Lower leg skin (tissue), 3 donors: ENCODE results near the gene RAB3C.

ENCODE experiments used
- POLR2A ChIP-seq, 2 donors: fragments of 450-650 bp; IDR thresholded peaks; one replicate each; pipeline ENCODE4 v1.6.1; 2016 to 2017; ENCODE audit warnings: antibody characterized with exemption in 2 of 2, mild to moderate bottlenecking in 1 of 2, moderate library complexity in 1 of 2
- TF ChIP-seq, protein P1 (sequence below), 3 donors: fragments of 450-650 bp; IDR thresholded peaks; one replicate each; pipeline ENCODE4 v1.5.1; 2016; ENCODE audit warnings: antibody characterized with exemption in 3 of 3, mild to moderate bottlenecking in 3 of 3, moderate library complexity in 2 of 3

DNA sequence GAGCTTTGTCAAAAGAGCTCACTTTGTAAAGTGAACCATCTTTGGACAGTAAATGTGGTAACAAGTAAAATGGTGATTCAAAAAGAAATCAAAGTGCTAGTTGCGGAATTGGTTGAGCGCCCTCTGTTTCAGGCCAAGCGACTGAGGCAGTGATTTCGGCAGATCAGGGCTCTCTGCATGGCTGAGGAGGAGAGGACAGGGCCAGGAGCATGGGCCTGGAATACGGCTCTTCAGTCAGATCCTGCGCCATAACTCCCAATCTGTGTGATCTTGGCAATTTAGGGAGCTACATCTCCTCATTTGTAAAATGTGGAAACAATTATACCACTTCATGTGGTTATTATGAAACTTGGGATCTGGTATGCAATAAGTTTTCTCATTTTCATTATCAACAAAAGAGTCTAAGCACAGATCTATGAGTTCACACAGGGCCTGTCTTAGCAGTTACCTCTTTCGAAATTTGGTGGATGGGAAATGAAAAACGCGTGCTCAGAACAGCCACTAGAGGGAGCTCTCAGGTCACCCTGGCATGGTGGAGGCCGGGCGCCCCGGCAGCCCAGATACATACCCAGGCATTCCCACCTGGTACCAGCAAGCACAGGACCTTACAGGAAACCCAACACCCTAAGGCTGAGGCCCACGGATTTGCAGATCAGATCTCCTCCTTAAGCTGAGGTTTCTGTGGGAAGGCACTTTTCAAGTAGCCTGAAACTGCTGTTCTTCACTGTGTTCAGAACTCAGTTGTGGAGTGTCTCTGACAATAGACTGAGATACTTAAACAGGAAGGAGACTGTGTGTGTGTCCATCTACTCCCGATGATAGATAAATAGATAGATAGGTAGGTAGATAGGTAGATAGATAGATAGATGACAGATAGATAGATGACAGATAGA lies 303.7 kb downstream of the RAB3C start:
- TF ChIP-seq, protein P1, sequence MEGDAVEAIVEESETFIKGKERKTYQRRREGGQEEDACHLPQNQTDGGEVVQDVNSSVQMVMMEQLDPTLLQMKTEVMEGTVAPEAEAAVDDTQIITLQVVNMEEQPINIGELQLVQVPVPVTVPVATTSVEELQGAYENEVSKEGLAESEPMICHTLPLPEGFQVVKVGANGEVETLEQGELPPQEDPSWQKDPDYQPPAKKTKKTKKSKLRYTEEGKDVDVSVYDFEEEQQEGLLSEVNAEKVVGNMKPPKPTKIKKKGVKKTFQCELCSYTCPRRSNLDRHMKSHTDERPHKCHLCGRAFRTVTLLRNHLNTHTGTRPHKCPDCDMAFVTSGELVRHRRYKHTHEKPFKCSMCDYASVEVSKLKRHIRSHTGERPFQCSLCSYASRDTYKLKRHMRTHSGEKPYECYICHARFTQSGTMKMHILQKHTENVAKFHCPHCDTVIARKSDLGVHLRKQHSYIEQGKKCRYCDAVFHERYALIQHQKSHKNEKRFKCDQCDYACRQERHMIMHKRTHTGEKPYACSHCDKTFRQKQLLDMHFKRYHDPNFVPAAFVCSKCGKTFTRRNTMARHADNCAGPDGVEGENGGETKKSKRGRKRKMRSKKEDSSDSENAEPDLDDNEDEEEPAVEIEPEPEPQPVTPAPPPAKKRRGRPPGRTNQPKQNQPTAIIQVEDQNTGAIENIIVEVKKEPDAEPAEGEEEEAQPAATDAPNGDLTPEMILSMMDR (IDR thresholded peaks at IDR 0.05), result no peak
- no peak for TF ChIP-seq POLR2A (IDR thresholded peaks at IDR 0.05)
